ENCODE results near the gene ECI1.
A peak's percentile ranks its signal among the peaks of the same experiment; 100 is the strongest.

ECI1 gene

GRCh38 chr16:2250652-2251295, 613 bp downstream of the ECI1 start:
- Histone ChIP-seq H4K20me1 (ENCODE audit: insufficient read depth, low read length, poor library complexity, severe bottlenecking) (peaks cover 4% of the 10 kb centered on the region), H3K36me3 (ENCODE audit: insufficient read depth, low read length) (peaks cover 10% of the 10 kb centered on the region; the same call in 1 of the 2 replicates), H3K9ac (ENCODE audit: low read depth, low read length, poor library complexity, severe bottlenecking) (peak overlapping the region; percentile 72), H3K27me3 (ENCODE audit: insufficient read depth, low read length, poor library complexity, severe bottlenecking) (no peaks in the 10 kb centered on the region), H3K4me1 (ENCODE audit: insufficient read depth, low read length, poor library complexity, severe bottlenecking) (no peaks in the 10 kb centered on the region), H3K79me2 (ENCODE audit: insufficient read depth, low read length) (peaks cover 10% of the 10 kb centered on the region; the same call in 1 of the 2 replicates), H3K4me2 (ENCODE audit: low read depth, low read length, poor library complexity, severe bottlenecking) (peak overlapping the region; percentile 65), H2AFZ (ENCODE audit: low read length) (peak overlapping the region; percentile 49; the same call in 1 of the 2 replicates), H3K4me3 (ENCODE audit: low read length, poor library complexity, severe bottlenecking) (peak overlapping the region; percentile 73), H3K9me2 (replicated peaks; ENCODE audit: low read depth, low read length) (no peaks in the 10 kb centered on the region), H3K9me3 (ENCODE audit: insufficient read depth, low read depth, low read length) (no peaks in the 10 kb centered on the region), H3F3A (ENCODE audit: low read depth) (peaks cover 6% of the 10 kb centered on the region; the same call in 1 of the 2 replicates)
- no peak for TF ChIP-seq EZH2phosphoT487 (IDR thresholded peaks at IDR 0.05; ENCODE audit: borderline replicate concordance)
- no peak for TF ChIP-seq CTCF (conservative IDR thresholded peaks at IDR 0.05; ENCODE audit: low read length)

DNA sequence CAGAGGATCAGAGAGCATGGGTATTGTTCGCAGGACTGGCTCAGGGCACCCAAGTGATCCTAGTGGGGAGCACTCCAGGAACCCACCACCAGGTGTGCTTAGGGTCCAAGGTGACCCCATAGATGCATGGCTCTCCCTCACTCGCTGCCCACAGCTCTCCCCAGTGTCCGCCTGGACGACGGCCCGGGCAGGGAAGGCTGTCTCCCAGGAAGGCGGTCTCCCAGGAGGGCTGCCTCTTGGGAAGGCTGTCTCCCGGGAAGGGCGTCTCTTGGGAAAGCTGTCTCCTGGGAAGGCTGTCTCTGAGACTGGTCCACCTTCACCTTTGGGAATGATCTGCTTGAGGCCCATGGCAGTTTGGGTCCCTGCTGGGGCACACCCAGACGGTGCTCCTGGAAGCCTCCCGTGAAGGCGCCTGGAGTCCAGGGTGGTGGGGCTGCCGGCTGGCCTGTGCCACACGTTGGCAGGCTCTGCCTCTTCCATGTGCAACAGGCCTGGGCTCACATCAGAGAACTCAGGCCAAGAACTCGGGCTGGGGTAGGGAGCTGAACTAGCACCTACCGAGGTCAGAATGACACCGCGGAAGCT, 5.0 kb downstream of the ECI1 start:
- Histone ChIP-seq H4K20me1 (ENCODE audit: insufficient read depth, low read length, poor library complexity, severe bottlenecking) (no peaks in the 10 kb centered on the region), H3F3A (ENCODE audit: low read depth) (no peaks in the 10 kb centered on the region), H3K4me1 (ENCODE audit: insufficient read depth, low read length, poor library complexity, severe bottlenecking) (no peaks in the 10 kb centered on the region), H3K9ac (ENCODE audit: low read depth, low read length, poor library complexity, severe bottlenecking) (no peak overlapping the region), H3K4me3 (ENCODE audit: low read length, poor library complexity, severe bottlenecking) (no peak overlapping the region), H3K36me3 (ENCODE audit: insufficient read depth, low read length) (no peaks in the 10 kb centered on the region), H3K9me2 (replicated peaks; ENCODE audit: low read depth, low read length) (no peaks in the 10 kb centered on the region), H3K9me3 (ENCODE audit: insufficient read depth, low read depth, low read length) (no peaks in the 10 kb centered on the region), H3K27me3 (ENCODE audit: insufficient read depth, low read length, poor library complexity, severe bottlenecking) (no peaks in the 10 kb centered on the region), H2AFZ (ENCODE audit: low read length) (no peak overlapping the region), H3K4me2 (ENCODE audit: low read depth, low read length, poor library complexity, severe bottlenecking) (no peak overlapping the region), H3K79me2 (ENCODE audit: insufficient read depth, low read length) (peaks cover 10% of the 10 kb centered on the region; the same call in 1 of the 2 replicates)
- no peak for TF ChIP-seq CTCF (conservative IDR thresholded peaks at IDR 0.05; ENCODE audit: low read length)
- TF ChIP-seq EZH2phosphoT487 (IDR thresholded peaks at IDR 0.05; ENCODE audit: borderline replicate concordance) = no peak

GRCh38 chr16:2244926-2245795, 6.2 kb downstream of the ECI1 start:
- Histone ChIP-seq H4K20me1 (ENCODE audit: insufficient read depth, low read length, poor library complexity, severe bottlenecking) (no peaks in the 10 kb centered on the region), H3K4me3 (ENCODE audit: low read length, poor library complexity, severe bottlenecking) (no peak overlapping the region), H3K9me2 (replicated peaks; ENCODE audit: low read depth, low read length) (no peaks in the 10 kb centered on the region), H3K4me2 (ENCODE audit: low read depth, low read length, poor library complexity, severe bottlenecking) (no peak overlapping the region), H3K9me3 (ENCODE audit: insufficient read depth, low read depth, low read length) (no peaks in the 10 kb centered on the region), H3K4me1 (ENCODE audit: insufficient read depth, low read length, poor library complexity, severe bottlenecking) (no peaks in the 10 kb centered on the region), H3F3A (ENCODE audit: low read depth) (no peaks in the 10 kb centered on the region), H3K9ac (ENCODE audit: low read depth, low read length, poor library complexity, severe bottlenecking) (no peak overlapping the region), H3K27me3 (ENCODE audit: insufficient read depth, low read length, poor library complexity, severe bottlenecking) (no peaks in the 10 kb centered on the region), H3K36me3 (ENCODE audit: insufficient read depth, low read length) (no peaks in the 10 kb centered on the region), H2AFZ (ENCODE audit: low read length) (no peak overlapping the region), H3K79me2 (ENCODE audit: insufficient read depth, low read length) (peaks cover 6% of the 10 kb centered on the region; the same call in 1 of the 2 replicates)
- TF ChIP-seq EZH2phosphoT487 (IDR thresholded peaks at IDR 0.05; ENCODE audit: borderline replicate concordance) (no peak), CTCF (conservative IDR thresholded peaks at IDR 0.05; ENCODE audit: low read length) (no peak)
